Stimulated activated CD8-positive, alpha-beta memory T cell treated with anti-CD3 and anti-CD28 coated beads, Interleukin-2, amount 100 ng/mL, for 1 hour (primary cell): ENCODE results near the gene ADM2.
A peak's percentile ranks its signal among the peaks of the same experiment; 100 is the strongest.
"Not testable (repeated sequence)": the region's sequence is repeated elsewhere in the genome, so short reads cannot be mapped to it uniquely, and the experiment has no call there.

Source experiments
- DNase-seq, 2 donors: peaks; one replicate each; pipeline ENCODE4 v3.0.0-alpha.2; 2020; ENCODE audit warnings: low read depth in 2 of 2

Gene ADM2

DNA sequence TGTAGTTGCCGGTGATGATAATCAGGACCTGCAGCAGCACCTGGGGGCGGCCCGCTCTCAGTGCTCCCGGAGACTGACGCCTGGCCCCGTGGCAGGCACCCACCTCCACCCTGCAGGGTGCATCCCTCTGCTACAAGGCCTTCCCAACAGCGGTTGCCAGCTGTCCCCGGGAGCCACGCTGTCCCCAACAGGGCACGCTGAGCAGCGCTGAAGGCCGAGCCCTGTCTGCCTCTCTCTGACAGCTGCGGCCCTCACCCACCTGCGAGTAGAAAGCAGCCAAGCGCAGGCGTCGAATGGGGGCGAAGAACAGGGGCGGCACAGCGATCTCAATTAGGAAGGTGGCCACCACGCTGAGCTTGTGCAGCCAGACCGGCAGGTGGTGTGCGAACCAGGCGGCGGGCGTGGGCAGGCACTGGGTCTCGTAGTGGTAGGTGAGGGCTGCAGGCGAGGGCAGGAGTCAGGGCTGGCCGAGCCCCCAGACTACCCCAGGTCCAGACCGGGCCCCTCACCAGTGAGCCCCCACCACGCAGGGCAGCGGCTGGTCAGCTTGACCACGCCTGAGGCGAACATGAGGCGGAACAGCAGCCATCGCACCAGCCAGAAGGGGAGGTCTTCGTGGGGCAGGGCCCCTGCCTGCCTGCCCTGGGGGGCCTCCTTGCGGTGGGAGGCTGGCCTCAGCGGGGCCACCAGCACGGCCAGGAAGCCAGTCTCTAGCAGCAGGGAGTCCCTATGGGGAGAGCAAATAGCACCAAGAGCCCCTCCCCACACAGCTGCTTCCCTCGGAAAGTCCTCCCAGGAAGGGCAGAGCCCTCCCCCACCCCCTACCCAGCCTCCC is 24.6 kb downstream of the ADM2 start:
- no peak for DNase-seq

DNA sequence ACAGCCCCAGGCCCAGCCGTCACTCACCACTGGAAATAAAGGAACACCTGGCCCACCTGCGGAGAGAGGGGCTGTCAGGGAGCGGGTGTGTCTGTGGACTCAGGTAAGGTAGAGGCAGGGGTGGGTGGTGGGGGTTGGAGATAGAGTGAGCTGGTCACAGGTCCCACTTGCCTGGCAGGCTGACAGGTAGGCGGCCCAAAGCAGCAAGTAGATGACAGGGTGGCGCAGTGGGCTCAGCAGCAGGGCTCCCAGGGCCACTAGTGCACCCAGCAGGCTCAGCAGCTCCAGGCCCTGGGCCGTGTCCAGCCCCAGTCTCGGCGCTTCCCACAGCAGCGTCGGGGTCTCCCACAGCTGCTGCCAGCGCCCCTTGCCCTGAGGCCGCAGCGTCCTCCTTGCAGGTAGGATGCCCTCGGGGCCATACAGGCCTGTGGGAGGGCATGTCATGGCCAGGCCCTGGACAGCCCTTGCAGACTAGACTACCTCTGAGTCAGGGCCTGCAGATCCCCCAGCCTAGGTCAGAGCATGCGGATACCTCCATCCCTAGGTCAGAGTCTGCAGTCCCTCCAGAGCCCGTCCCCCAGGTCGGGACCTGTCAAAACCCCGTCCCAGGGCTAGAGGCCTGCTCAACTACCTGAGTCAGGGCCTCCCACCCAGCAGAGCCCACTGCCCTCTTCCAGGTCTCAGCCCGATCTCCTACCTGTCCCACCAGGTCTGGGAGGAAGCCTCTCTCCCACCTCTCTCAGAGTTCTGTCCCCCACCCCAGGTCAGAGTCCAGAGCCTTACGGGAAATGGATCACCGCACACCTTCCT is 25.5 kb downstream of the ADM2 start:
- no peak for DNase-seq

DNA sequence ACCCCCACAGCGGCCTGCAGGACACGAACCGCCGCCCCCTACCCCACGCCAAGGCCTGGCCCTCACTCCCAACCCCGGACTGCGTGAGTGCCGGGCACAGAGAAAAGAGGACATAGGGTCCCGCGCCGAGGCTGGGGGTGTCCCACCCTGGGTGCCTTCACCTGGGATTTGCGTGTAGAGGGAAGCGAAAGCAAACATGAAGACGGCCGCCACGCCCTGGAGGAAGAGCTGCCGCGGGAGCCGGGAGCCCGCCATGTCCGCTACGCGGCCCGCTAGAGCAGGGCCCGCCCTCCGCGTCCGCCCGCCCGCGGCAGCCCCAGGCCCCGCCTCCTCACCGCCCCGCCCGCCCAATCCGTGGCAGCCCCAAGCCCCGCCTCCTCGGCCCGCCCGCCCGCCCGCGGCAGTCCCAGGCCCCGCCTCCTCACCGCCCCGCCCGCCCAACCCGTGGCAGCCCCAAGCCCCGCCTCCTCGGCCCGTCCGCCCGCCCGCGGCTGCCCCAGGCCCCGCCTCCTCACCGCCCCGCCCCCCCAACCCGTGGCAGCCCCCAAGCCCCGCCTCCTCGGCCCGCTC is 26.2 kb downstream of the ADM2 start, which contains the start of gene LMF2:
LMF2 (minus strand) TSS at position 282 of the 570 bp plus-strand sequence; CDS start at position 255, 27 bp downstream.
- DNase-seq = peak; percentile 90 to 93

DNA sequence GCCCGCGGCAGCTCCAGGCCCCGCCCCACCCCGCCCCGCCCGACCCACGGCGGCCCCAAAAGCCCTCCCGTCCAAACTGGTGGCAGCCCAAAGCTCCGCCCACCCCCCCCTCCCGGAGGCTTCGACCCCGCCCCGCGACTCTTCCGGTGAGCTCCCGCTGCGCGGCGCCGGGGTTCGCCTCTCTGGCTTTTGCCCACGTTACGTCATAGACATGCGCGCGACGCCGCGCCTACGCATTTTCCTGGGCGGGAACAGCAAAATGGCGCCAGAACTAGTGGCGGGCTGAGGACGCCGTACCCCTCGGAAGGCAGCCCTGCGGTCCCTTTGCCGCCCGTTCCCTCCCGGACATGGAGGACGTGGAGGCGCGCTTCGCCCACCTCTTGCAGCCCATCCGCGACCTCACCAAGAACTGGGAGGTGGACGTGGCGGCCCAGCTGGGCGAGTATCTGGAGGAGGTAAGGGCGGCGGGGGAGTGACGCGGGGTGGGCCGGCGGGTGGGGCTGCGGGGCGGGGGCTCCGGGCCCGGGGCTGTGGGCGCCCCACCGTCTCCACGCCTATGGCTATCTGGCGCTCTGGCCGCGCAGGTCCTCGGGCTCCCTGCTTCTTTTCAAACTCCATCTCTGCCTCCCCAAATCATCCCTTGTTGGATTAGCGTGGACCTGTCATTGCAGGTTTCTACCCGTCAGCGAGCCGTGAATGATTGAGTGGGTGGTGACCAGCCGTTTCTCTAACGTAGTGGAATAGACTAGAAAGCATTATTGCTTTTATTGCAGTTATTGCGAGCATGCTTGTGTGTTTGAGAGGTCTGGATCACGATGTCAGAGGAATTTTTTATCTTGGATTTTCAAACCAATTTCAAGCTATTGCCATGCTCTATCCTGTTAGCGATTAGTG is 26.9 kb downstream of the ADM2 start, which contains the start of gene NCAPH2:
NCAPH2 (plus strand) TSS at position 234 of the 894 bp plus-strand sequence; CDS start at position 348, 114 bp downstream.
- DNase-seq = peak; percentile 97 to 98

DNA sequence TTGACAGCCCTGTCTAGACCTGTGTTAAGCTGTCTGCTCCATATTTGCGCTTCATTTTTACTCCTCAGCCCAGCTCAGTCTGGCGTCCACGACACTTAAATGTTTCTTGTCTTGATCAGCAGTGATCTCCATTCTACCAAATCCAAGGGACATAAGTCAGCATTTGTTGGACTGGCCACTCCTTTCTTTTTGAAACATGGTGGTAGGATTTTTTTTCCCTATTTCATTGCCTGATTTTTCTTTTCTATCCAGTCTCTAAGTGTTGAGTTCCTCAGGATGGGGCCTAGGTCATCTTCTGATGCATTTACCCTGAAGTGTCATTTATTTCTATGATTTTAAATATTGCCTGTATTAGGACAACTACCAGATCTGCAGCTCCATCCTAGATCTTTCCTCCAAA is 27.6 kb downstream of the ADM2 start:
- DNase-seq = no peak

DNA sequence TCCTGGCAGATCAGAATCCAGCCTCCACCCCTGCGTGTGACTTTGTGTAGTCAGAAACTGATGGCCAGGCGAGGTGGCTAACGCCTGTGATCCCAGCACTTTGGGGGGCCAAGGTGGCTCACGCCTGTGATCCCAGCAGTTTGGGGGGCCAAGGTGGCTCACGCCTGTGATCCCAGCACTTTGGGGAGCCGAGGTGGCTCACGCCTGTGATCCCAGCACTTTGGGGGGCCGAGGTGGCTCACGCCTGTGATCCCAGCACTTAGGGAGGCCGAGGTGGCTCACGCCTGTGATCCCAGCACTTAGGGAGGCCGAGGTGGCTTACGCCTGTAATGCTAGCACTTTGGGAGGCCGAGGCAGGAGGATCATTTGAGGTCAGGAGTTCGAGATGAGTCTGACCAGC is 31.8 kb downstream of the ADM2 start:
- DNase-seq = no peak

DNA sequence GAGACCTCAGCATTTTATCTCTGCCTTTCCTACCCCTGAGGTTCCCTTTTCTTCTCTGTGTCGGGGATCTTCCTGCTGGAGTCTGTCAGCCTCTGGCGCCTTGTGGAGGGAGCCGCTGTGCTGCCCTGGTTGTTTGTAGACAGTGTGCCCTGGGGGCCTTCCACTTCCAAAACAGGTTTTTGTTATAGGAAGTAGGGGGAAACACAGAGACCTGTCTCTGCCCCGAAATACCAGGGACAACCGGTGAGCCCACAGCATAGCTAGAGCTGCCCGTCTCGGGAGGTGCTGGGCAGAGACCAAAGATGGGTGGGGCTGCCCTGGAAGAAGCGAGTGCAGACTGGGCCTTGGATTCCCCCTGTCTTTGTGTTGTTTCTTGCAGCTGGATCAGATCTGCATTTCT is 34.7 kb downstream of the ADM2 start:
- no peak for DNase-seq

DNA sequence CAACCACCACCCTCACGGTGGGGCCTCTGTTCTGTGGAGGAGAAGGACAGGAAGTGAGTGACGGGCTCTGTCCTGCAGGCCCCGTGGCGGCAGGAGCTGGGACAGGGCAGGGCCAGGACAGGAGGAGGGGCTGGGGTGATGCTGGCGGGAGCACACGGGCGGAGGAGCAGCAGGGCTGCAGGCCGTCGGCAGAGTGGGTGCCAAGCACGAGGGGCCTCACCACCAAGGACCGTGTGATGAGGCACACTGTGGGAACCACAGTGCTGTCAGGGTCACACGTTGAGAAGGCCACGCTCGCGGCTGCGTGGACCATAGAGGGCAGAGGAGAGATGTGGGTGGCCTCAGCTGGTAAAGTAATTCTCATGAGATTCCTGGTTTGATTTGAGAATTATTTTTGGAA is 35.5 kb downstream of the ADM2 start:
- no peak for DNase-seq

DNA sequence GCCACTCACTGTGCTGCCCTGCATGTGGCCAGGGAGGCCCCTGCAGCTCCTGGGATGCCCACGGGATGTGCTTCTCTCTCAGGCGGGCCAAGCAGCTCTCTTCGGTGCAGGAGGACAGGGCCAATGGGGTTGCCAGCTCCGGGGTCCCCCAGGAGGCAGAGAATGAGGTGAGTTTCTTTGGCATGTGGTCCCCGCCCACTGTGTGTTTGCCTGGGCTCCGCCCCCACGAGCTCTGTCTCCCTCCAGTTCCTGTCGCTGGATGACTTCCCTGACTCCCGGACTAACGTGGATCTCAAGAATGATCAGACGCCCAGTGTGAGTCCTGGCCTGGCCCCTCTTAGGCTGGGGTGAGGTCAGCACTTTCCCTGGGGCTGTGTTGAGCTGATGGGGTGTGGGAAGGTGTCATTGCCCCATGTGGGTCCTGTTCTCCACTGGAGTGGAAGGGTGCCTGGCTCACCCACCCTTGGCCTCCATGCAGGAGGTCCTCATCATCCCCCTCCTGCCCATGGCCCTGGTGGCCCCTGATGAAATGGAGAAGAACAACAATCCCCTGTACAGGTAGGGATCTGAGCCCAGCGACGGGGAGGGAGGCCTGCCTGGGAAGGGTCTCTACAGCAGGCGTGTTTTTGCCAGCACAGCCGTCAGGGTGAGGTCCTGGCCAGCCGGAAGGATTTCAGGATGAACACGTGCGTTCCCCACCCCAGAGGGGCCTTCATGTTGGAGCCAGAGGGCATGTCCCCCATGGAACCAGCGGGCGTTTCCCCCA is 36.3 kb downstream of the ADM2 start:
- DNase-seq = no peak

DNA sequence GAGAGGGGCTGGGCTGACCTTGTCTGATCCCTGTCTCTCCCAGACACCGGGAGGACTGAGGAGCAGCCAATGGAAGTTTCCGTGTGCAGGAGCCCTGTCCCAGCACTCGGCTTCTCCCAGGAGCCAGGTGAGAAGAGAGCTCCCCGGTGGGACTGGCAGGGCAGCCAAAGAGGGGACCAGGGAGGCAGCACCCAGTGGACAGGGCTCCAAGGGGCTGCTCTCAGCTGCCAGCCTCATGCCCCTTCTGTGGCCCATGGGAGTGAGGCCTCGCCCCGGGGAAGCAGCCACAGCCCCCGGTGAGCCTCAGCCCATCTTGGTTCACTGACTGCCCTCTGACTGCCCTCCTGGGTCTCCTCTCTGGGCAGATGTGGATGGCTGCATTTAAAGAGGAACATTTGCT is 37.3 kb downstream of the ADM2 start:
- DNase-seq = no peak

DNA sequence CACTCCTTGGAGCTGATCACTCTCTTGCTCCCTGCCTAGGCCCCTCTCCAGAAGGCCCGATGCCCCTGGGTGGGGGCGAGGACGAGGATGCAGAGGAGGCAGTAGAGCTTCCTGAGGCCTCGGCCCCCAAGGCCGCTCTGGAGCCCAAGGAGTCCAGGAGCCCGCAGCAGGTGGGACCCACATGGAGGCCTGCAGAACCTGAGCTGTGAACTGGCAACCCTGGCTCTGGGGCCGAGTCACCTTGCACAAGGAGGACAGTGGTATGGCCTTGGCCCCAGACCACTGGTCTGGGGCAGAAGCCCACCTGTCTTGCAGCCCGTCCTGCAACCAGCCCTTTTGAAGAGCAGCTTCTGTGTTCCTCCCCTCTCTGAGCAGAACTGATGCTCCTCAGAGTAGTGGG is 37.8 kb downstream of the ADM2 start:
- DNase-seq = no peak

DNA sequence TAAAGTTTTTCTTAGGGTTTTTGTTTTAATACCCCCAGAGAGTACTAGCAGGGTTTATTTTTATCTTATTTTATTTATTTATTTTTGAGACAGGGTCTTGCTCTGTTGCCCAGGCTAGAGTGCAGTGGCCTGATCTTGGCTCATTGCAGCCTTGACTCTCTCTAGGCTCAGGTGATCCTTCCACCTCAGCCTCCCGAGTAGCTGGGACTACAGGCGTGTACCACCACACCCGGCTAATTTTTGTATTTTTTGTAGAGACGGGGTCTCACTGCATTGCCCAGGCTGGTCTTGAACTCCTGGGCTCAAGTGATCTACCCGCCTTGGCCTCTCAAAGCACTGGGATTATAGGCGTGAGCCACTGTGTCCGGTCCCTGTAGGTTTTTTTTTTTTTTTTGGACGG is 38.8 kb downstream of the ADM2 start:
- DNase-seq = not testable (repeated sequence)

DNA sequence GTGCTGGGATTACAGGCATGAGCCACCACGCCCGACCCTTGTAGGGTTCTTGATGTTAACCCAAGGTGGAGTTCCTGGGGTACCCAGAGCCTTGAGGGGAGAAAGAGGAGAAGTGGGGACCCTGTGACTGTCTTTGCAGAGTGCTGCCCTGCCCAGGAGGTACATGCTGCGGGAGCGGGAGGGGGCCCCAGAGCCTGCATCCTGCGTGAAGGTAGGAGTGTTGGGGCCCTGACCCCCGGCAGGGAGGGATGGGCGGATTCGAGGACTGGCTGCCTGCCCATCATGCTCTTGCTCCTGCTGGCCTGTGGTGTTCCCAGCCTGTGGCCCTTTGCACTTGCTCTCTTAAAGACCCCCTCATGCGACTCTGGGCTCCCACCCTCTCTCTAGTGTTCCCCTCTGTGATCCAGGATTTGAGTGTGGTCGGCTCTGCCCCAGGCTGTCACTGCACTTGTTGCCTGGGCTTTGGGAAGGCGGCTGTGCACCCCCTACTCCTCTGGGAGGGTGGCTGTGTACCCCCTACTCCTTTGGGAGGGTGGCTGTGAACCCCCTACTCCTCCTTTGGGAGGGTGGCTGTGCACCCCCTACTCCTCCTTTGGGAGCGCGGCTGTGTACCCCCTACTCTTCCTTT is 39.6 kb downstream of the ADM2 start:
- DNase-seq = no peak

DNA sequence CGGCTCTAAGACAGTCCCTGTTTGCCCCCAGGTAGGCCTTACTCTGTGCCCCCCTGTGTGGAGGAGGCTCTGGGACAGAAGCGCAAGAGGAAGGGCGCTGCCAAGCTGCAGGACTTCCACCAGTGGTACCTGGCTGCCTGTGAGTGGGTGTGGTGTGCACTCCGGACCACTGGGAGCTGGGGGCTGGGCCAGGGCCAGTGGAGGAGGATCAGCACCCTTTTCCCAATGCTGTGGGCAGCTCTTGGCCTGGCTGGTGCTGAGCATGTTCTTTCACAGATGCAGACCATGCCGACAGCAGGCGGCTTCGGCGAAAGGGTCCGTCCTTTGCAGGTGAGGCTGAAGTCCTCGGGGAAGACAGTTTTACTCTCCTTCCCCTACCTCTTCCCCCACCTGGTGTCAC is 40.4 kb downstream of the ADM2 start:
- DNase-seq = no peak

DNA sequence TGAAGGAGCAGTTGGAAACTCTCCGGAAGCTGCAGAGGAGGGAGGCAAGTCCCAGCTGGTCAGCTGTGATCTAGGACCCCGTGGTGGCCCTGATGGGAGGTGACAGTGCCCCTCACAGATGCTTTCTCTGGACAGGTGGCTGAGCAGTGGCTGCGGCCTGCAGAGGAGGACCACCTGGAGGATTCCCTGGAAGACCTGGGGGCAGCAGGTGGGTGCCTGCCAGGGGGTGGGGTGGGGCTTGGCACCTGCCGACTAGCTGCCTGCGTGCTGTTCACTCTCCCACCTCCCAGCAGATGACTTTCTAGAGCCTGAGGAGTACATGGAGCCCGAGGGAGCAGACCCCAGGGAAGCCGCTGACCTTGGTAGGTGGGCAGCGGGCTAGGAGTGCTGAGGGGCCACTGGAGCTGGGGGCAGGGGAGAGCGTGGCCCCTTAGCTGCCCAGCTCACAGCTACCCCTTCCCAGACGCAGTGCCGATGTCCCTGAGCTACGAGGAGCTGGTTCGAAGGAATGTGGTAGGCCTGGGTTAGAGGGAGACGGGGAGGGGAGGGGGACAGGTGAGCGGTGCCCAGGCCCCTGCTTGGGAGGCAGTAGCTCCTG is 41.0 kb downstream of the ADM2 start:
- no peak for DNase-seq

DNA sequence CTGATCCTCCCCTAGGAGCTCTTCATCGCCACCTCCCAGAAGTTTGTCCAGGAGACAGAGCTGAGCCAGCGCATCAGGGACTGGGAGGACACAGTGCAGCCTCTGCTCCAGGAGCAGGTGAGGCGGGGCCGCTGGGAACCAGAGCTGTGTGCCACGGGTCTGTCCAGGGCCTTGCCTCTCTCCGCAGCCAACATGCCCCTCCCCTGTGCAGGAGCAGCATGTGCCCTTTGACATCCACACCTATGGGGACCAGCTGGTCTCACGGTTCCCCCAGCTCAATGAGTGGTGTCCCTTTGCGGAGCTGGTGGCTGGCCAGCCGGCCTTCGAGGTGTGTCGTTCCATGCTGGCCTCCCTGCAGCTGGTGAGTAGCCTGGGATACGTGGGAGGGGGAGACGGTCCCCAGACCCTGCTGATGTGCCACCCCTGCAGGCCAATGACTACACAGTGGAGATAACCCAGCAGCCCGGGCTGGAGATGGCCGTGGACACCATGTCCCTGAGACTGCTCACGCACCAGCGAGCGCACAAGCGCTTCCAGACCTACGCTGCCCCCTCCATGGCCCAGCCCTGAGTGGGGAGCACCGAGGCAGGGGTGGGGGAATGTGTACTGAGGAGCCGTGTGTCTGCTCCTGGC is 41.6 kb downstream of the ADM2 start:
- DNase-seq = no peak

DNA sequence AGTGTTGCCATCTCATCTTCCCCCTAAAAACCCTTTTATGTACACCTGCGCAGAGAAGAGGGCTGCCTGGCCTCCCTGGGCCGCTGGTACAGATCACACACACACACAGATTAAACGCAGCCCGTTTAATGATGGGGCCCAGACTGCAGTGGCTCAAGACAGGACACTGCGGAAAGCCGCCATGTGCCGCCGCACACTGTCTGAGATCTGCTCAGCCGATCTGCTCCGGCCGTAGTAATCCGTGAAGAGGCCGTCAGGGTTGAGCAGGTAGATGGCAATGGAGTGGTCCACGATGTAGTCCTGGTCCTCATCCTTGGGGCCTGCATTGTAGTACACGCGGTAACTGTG is 42.1 kb downstream of the ADM2 start:
- no peak for DNase-seq

DNA sequence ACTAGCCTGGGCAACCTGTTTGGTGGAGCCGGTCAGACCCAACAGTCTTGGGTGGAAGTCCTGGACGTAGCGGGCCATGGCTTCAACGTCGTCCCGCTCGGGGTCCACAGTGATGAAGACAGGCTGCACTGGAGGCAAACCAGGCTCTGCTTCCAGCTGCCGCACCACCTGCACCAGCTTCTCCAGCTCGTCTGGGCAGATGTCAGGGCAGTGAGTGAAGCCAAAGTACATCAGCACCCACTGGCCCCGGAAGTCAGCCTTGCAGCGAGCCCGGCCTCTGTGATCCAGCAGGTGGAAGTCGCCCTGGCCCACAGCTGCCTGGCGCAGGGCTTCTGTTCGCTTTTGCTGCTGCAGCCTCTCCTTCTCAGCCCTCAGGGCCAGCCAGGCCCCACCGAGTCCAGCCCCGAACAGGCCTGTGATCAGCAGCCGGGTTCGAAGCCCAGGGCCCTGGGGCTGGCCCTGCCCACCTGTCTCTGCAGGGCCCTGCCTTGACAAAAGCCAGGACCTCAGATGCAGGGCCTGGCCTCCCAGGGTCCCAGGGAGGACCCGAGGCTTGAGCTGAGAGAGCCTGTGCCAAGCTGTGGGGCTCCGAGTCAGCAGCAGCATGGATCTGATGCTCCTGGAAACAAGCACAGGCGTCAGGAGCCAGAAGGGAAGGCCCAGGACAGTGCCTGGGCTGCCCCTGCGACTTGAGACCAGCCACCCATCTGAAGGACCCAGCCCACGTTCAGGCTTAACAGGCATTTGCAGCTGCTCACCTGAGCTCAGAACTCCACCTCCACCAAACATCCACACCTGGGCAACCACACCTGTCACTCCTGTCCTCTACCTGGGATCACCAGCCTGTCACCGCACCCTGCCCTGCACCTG is 42.7 kb downstream of the ADM2 start:
- no peak for DNase-seq
